ENCODE data around the gene TUBB. TPM values are rescaled to one million over a fixed set of nuclear protein-coding genes. Genes with fewer than 3 reads are reported as not detected.

Gene TUBB
- total RNA-seq, 2 donors from 2014 or later: 172 to 243 TPM

GRCh38 chr6:30689022-30689865, 30.9 kb upstream of the TUBB start:
- Histone ChIP-seq H3K4me1 (ENCODE audit: control insufficient read depth in 1 of 2, low read depth in 2 of 2) (peaks cover 24 to 36% of the 10 kb centered on the region in 2 donors), H3K4me3 (no peak overlapping the region), H3K27ac (peak overlapping the region; percentile 100), H3K36me3 (no peaks in the 10 kb centered on the region), H3K27me3 (replicated peaks; ENCODE audit: insufficient read depth) (no peaks in the 10 kb centered on the region), H3K9me3 (no peaks in the 10 kb centered on the region)
- TF ChIP-seq CTCF (IDR thresholded peaks at IDR 0.05): no peak
- ATAC-seq (ENCODE audit: insufficient number of reproducible peaks, low FRiP score, low read depth) (no peak), DNase-seq (ENCODE audit: low spot score) (no peak)

GRCh38 chr6:30689985-30690384, 30.2 kb upstream of the TUBB start:
- ATAC-seq (ENCODE audit: insufficient number of reproducible peaks, low FRiP score, low read depth) (no peak), DNase-seq (ENCODE audit: low spot score) (no peak)
- Histone ChIP-seq H3K9me3 (no peaks in the 10 kb centered on the region), H3K4me3 (peak overlapping the region; percentile 92), H3K27ac (peak overlapping the region; percentile 92 to 100), H3K36me3 (no peaks in the 10 kb centered on the region), H3K27me3 (replicated peaks; ENCODE audit: insufficient read depth) (no peaks in the 10 kb centered on the region), H3K4me1 (ENCODE audit: control insufficient read depth in 1 of 2, low read depth in 2 of 2) (peaks cover 24 to 35% of the 10 kb centered on the region in 2 donors)
- no peak for TF ChIP-seq CTCF (IDR thresholded peaks at IDR 0.05)

GRCh38 chr6:30690403-30691207, 29.5 kb upstream of the TUBB start, which contains the start of gene NRM:
Gene NRM (minus strand): TSS chr6:30690984. CDS start chr6:30690974, 10 bp downstream.
- Histone ChIP-seq H3K4me1 (ENCODE audit: control insufficient read depth in 1 of 2, low read depth in 2 of 2) (peaks cover 25 to 37% of the 10 kb centered on the region in 2 donors), H3K27me3 (replicated peaks; ENCODE audit: insufficient read depth) (no peaks in the 10 kb centered on the region), H3K4me3 (peak within 1 kb of the TSS; percentile 92), H3K9me3 (no peaks in the 10 kb centered on the region), H3K36me3 (no peaks in the 10 kb centered on the region), H3K27ac (peak within 1 kb of the TSS; percentile 92 to 100)
- DNase-seq (ENCODE audit: low spot score) (peak; percentile 80), ATAC-seq (ENCODE audit: insufficient number of reproducible peaks, low FRiP score, low read depth) (peak; percentile 66)
- no peak for TF ChIP-seq CTCF (IDR thresholded peaks at IDR 0.05)

DNA sequence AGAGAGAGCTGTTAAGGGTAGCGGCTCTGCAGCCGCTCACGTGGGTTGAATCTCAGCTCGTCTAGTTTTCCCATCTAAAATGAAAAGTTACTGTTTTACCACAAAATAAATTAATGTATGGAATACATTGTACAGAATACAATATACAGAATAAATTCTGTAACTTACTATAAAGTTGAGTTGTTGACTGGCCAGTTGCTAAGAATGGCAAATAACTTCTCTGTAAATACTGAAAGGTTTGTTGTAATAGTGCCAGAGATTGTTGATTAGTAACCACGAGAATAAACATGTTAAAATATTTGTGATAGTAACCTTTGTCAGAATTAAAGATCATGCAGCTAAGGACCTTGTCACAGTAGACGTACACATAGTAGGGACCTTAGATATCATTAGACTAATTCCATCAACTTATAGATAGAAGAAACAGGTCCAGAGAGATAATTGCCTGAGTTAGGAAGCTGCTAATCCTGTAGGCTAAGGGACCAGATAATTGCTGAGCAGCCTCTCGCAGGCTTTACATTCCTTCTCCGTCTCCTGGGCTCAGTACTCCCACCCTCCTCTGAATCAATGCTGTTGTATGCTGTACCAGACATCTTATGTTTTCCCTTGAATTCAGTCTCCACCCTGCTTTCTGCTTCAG, 28.8 kb upstream of the TUBB start:
- no peaks in the 10 kb centered on the region for H3K9me3 ChIP-seq
- H3K4me1 ChIP-seq (ENCODE audit: control insufficient read depth in 1 of 2, low read depth in 2 of 2): peaks cover 28 to 39% of the 10 kb centered on the region in 2 donors
- H3K36me3 ChIP-seq: no peaks in the 10 kb centered on the region
- TF ChIP-seq CTCF (IDR thresholded peaks at IDR 0.05): no peak
- DNase-seq (ENCODE audit: low spot score): no peak
- no peak for ATAC-seq (ENCODE audit: insufficient number of reproducible peaks, low FRiP score, low read depth)
- no peaks in the 10 kb centered on the region for H3K27me3 ChIP-seq (replicated peaks; ENCODE audit: insufficient read depth)
- peak overlapping the region; percentile 92 to 100 for H3K27ac ChIP-seq
- H3K4me3 ChIP-seq: peak overlapping the region; percentile 92
